GM19025 (cell line): ENCODE data around the gene ANO1.

ENCODE experiments used
- ATAC-seq: cut with Tn5 transposase; IDR thresholded peaks from one replicate; pipeline ENCODE4 v1.9.1; 2021; ENCODE audit warnings: mild to moderate bottlenecking, low read depth, moderate library complexity; ENCODE audit not compliant: unreplicated experiment

ANO1 gene

GRCh38 chr11:70049045-70049444, 29.1 kb upstream of the ANO1 start:
- no peak for ATAC-seq

- ATAC-seq, result no peak
These were observed 27.9 kb upstream of the ANO1 start for GRCh38 chr11:70050243-70050642.

GRCh38 chr11:70054004-70054403, 24.1 kb upstream of the ANO1 start:
- no peak for ATAC-seq

- ATAC-seq, result no peak
These were observed 22.7 kb upstream of the ANO1 start for GRCh38 chr11:70055444-70055843.

GRCh38 chr11:70057080-70057479, 21.0 kb upstream of the ANO1 start:
- no peak for ATAC-seq

- no peak for ATAC-seq
These were observed 18.1 kb upstream of the ANO1 start for GRCh38 chr11:70059971-70060370.

GRCh38 chr11:70060611-70061293, 17.4 kb upstream of the ANO1 start:
- ATAC-seq, result no peak

- ATAC-seq, result no peak
These were observed 16.4 kb upstream of the ANO1 start for GRCh38 chr11:70061734-70062133.

GRCh38 chr11:70063121-70063520, 15.0 kb upstream of the ANO1 start:
- no peak for ATAC-seq

- no peak for ATAC-seq
These were observed 14.6 kb upstream of the ANO1 start for GRCh38 chr11:70063555-70063954.

GRCh38 chr11:70064008-70064725, 13.9 kb upstream of the ANO1 start:
- no peak for ATAC-seq

- ATAC-seq, result no peak
These were observed 13.3 kb upstream of the ANO1 start for GRCh38 chr11:70064726-70065317.

GRCh38 chr11:70065318-70066135, 12.6 kb upstream of the ANO1 start:
- no peak for ATAC-seq

- no peak for ATAC-seq
These were observed 12.0 kb upstream of the ANO1 start for GRCh38 chr11:70066136-70066520.

GRCh38 chr11:70066628-70067027, 11.5 kb upstream of the ANO1 start:
- ATAC-seq, result no peak

- no peak for ATAC-seq
These were observed 11.1 kb upstream of the ANO1 start for GRCh38 chr11:70067036-70067435.

- ATAC-seq, result no peak
These were observed 10.4 kb upstream of the ANO1 start for GRCh38 chr11:70067591-70068341.

- ATAC-seq, result no peak
These were observed 9.8 kb upstream of the ANO1 start for GRCh38 chr11:70068345-70068744.

GRCh38 chr11:70068950-70069349, 9.2 kb upstream of the ANO1 start:
- ATAC-seq, result no peak

- no peak for ATAC-seq
These were observed 7.4 kb upstream of the ANO1 start for GRCh38 chr11:70070706-70071105.
